H9 (cell line): ENCODE data around the gene OSM. TPM values are rescaled to one million over a fixed set of nuclear protein-coding genes. Genes with fewer than 3 reads are reported as not detected.

Source experiments
- DNase-seq: peaks from one replicate; pipeline ENCODE4 v3.0.0-alpha.2; 2017
- H2AFZ ChIP-seq: one replicate; pipeline ENCODE4 v1.6.1; 2013; ENCODE audit warnings: mild to moderate bottlenecking, low read length, control low read depth, moderate library complexity
- H2AK5ac ChIP-seq: 2 replicates; pipeline ENCODE4 v1.6.1; 2013; ENCODE audit warnings: low read length, control low read depth, mixed read lengths; ENCODE audit not compliant: insufficient read length
- H2BK120ac ChIP-seq: one replicate; pipeline ENCODE4 v1.6.1; 2013; ENCODE audit warnings: low read depth, mild to moderate bottlenecking, low read length, control low read depth, inconsistent platforms; ENCODE audit not compliant: poor library complexity, severe bottlenecking
- H2BK12ac ChIP-seq: 2 replicates; pipeline ENCODE4 v1.6.1; 2013; ENCODE audit warnings: low read length, control low read depth, mixed read lengths, low read depth; ENCODE audit not compliant: insufficient read length
- H2BK15ac ChIP-seq: 2 replicates; pipeline ENCODE4 v1.6.1; 2013; ENCODE audit warnings: low read depth, low read length, control low read depth
- H2BK20ac ChIP-seq: one replicate; pipeline ENCODE4 v1.6.1; 2013; ENCODE audit warnings: low read depth, mild to moderate bottlenecking, low read length, control low read depth, inconsistent platforms; ENCODE audit not compliant: poor library complexity, severe bottlenecking
- H2BK5ac ChIP-seq: 2 replicates; pipeline ENCODE4 v1.6.1; 2013; ENCODE audit warnings: low read length, control low read depth, mixed read lengths; ENCODE audit not compliant: insufficient read length
- H3K14ac ChIP-seq: 2 replicates; pipeline ENCODE4 v1.6.1; 2013; ENCODE audit warnings: low read length, control low read depth; ENCODE audit not compliant: insufficient read depth
- H3K18ac ChIP-seq: 2 replicates; pipeline ENCODE4 v1.6.1; 2013; ENCODE audit warnings: low read depth, mild to moderate bottlenecking, mixed read lengths, low read length, control low read depth; ENCODE audit not compliant: insufficient read length
- H3K23ac ChIP-seq: 2 replicates; pipeline ENCODE4 v1.6.1; 2013; ENCODE audit warnings: low read length, control low read depth, mixed read lengths, low read depth; ENCODE audit not compliant: insufficient read length
- H3K23me2 ChIP-seq: 2 replicates; pipeline ENCODE4 v1.6.1; 2013; ENCODE audit warnings: low read depth, mild to moderate bottlenecking, mixed read lengths, low read length, control low read depth; ENCODE audit not compliant: insufficient read length, poor library complexity, severe bottlenecking
- H3K27ac ChIP-seq: 2 replicates; pipeline ENCODE4 v1.5.1; 2013; ENCODE audit warnings: low read length, control low read depth, mixed read lengths, low read depth; ENCODE audit not compliant: insufficient read length
- H3K27me3 ChIP-seq: 2 replicates; pipeline ENCODE4 v1.6.1; 2013; ENCODE audit warnings: low read length, control low read depth, inconsistent platforms; ENCODE audit not compliant: insufficient read depth
- H3K4ac ChIP-seq: 2 replicates; pipeline ENCODE4 v1.6.1; 2013; ENCODE audit warnings: low read depth, mild to moderate bottlenecking, control low read depth, inconsistent platforms, low read length, moderate library complexity
- H3K4me1 ChIP-seq: 2 replicates; pipeline ENCODE4 v1.6.1; 2013; ENCODE audit warnings: low read length, control low read depth, inconsistent platforms; ENCODE audit not compliant: insufficient read depth
- H3K4me2 ChIP-seq: 2 replicates; pipeline ENCODE4 v1.6.1; 2013; ENCODE audit warnings: low read length, control low read depth, mixed read lengths; ENCODE audit not compliant: insufficient read length, insufficient read depth
- H3K56ac ChIP-seq: 2 replicates; pipeline ENCODE4 v1.6.1; 2013; ENCODE audit warnings: low read depth, mild to moderate bottlenecking, mixed read lengths, low read length, control low read depth; ENCODE audit not compliant: insufficient read length
- H3K79me1 ChIP-seq: 2 replicates; pipeline ENCODE4 v1.6.1; 2013; ENCODE audit warnings: low read depth, mild to moderate bottlenecking, moderate library complexity, low read length, control low read depth, inconsistent platforms; ENCODE audit not compliant: insufficient read depth, poor library complexity, severe bottlenecking
- H3K79me2 ChIP-seq: 2 replicates; pipeline ENCODE4 v1.6.1; 2013; ENCODE audit warnings: low read length, control low read depth, inconsistent platforms; ENCODE audit not compliant: insufficient read depth
- H3K9ac ChIP-seq: 2 replicates; pipeline ENCODE4 v1.6.1; 2013; ENCODE audit warnings: low read length, control low read depth, mixed read lengths; ENCODE audit not compliant: insufficient read length; ENCODE audit errors: extremely low read depth
- H3K9me3 ChIP-seq: one replicate; pipeline ENCODE4 v1.6.1; 2013; ENCODE audit warnings: low read depth, low read length, inconsistent platforms; ENCODE audit not compliant: control insufficient read depth
- H3T11ph ChIP-seq: one replicate; pipeline ENCODE4 v1.6.1; 2013; ENCODE audit warnings: mild to moderate bottlenecking, low read length, control low read depth, inconsistent platforms
- H4K20me1 ChIP-seq: one replicate; pipeline ENCODE4 v1.6.1; 2013; ENCODE audit not compliant: control insufficient read depth, insufficient read length, insufficient read depth
- H4K5ac ChIP-seq: 2 replicates; pipeline ENCODE4 v1.6.1; 2013; ENCODE audit warnings: low read depth, mild to moderate bottlenecking, mixed read lengths, low read length, control low read depth; ENCODE audit not compliant: insufficient read length
- H4K8ac ChIP-seq: replicated peaks from 2 replicates; pipeline ENCODE4 v1.6.1; 2013; ENCODE audit warnings: low read length, control low read depth, mixed read lengths, low read depth; ENCODE audit not compliant: insufficient read length
- H4K91ac ChIP-seq: 2 replicates; pipeline ENCODE4 v1.6.1; 2013; ENCODE audit warnings: low read depth, mild to moderate bottlenecking, moderate library complexity, mixed read lengths, low read length, control low read depth; ENCODE audit not compliant: insufficient read length
- H3K27ac Mint-ChIP-seq, 3 experiments: 2 replicates in 2 of 3; 3 replicates in 1 of 3; pipeline ENCODE4 v1.8.0; 2020 to 2021; ENCODE audit warnings: mixed read lengths in 3 of 3, mild to moderate bottlenecking in 1 of 3, moderate library complexity in 1 of 3
- H3K27me3 Mint-ChIP-seq: 2 replicates; pipeline ENCODE4 v1.8.0; 2021; ENCODE audit warnings: low read depth, mild to moderate bottlenecking, moderate library complexity, mixed read lengths
- H3K36me3 Mint-ChIP-seq, 3 experiments: 2 replicates in 2 of 3; 3 replicates in 1 of 3; pipeline ENCODE4 v1.8.0; 2020 to 2021; ENCODE audit warnings: low read depth in 3 of 3, mixed read lengths in 3 of 3; ENCODE audit not compliant: insufficient read depth in 1 of 3
- H3K4me1 Mint-ChIP-seq, 2 experiments: 2 replicates each; pipeline ENCODE4 v1.8.0; 2020; ENCODE audit warnings: mixed read lengths in 2 of 2
- H3K4me3 Mint-ChIP-seq, 2 experiments: 2 replicates in 1 of 2; 3 replicates in 1 of 2; pipeline ENCODE4 v1.8.0; 2020 to 2021; ENCODE audit warnings: mild to moderate bottlenecking in 2 of 2, mixed read lengths in 2 of 2, moderate library complexity in 1 of 2
- H3K9me3 Mint-ChIP-seq, 2 experiments: 2 replicates in 1 of 2; 3 replicates in 1 of 2; pipeline ENCODE4 v1.8.0; 2020; ENCODE audit warnings: mild to moderate bottlenecking in 2 of 2, mixed read lengths in 2 of 2, moderate library complexity in 1 of 2
- CTCF ChIP-seq: fragments of 200-600 bp; sonication (generic); conservative IDR thresholded peaks from 3 replicates; pipeline ENCODE4 v1.8.0; 2021; ENCODE audit warnings: antibody characterized with exemption, mild to moderate bottlenecking
- WGBS: extraction: QIAGEN DNeasy Blood & Tissue Kit; methylation state at CpG from one replicate; pipeline ENCODE4 v1.1.7; 2013; ENCODE audit warnings: missing lambda C conversion rate, low lambda C conversion rate, mixed read lengths; ENCODE audit not compliant: insufficient read length; ENCODE audit errors: extremely low coverage; 5-methylcytosine and 5-hydroxymethylcytosine counted together
- total RNA-seq: library from RNA; stranded (reverse); gene quantifications from 2 replicates; pipeline ENCODE4 v1.2.1, GENCODE V29; 2021

Gene OSM
- total RNA-seq, 1 experiment from 2014 or later: not detected

- Histone ChIP-seq H3T11ph (no peak overlapping the region), H3K4me2 (no peak overlapping the region), H3K9ac (no peak overlapping the region), H2BK12ac (no peak overlapping the region), H2BK5ac (no peak overlapping the region), H3K79me2 (no peaks in the 10 kb centered on the region), H3K4me1 (no peaks in the 10 kb centered on the region; the same call in 1 of the 2 replicates), H3K14ac (no peak overlapping the region), H3K18ac (no peak overlapping the region), H2BK120ac (no peak overlapping the region), H2BK20ac (no peak overlapping the region), H3K9me3 (no peaks in the 10 kb centered on the region), H3K23me2 (no peaks in the 10 kb centered on the region), H2AFZ (no peak overlapping the region), H3K4ac (no peak overlapping the region), H4K20me1 (no peaks in the 10 kb centered on the region), H3K56ac (no peak overlapping the region), H3K23ac (no peak overlapping the region), H4K5ac (no peak overlapping the region), H4K91ac (no peak overlapping the region), H2AK5ac (no peak overlapping the region), H3K27me3 (no peaks in the 10 kb centered on the region), H4K8ac (no peak overlapping the region), H3K27ac (no peak overlapping the region), H2BK15ac (no peak overlapping the region), H3K79me1 (no peaks in the 10 kb centered on the region)
- Mint-ChIP-seq H3K27me3 (no peaks in the 10 kb centered on the region), H3K4me3 (no peak overlapping the region), H3K9me3 (no peaks in the 10 kb centered on the region; a peak in 1 of 5 replicates), H3K4me1 (peaks cover 11 to 13% of the 10 kb centered on the region in 2 experiments), H3K36me3 (no peaks in the 10 kb centered on the region), H3K27ac (peak overlapping the region in 1 of 3 experiments; percentile 25; a peak in 1 of 7 replicates)
- DNase-seq: no peak
- WGBS: no CpG with 5 or more reads among the region's 6 CpGs
- TF ChIP-seq CTCF: no peak
These were observed 45.4 kb upstream of the OSM start for GRCh38 chr22:30312053-30312452.
